Tibial artery (tissue), 4 donors: ENCODE data around the gene ARHGAP28.
"Not testable (repeated sequence)": the region's sequence is repeated elsewhere in the genome, so short reads cannot be mapped to it uniquely, and the experiment has no call there.

Source experiments
- DNase-seq, 2 donors: peaks; one replicate each; pipeline ENCODE4 v3.0.0-alpha.2; 2019
- H3K27ac ChIP-seq, 2 donors: fragments of 200-600 bp; sonication (generic) in 1 of 2; 1 replicate in 1 of 2; 2 replicates in 1 of 2; pipeline ENCODE4 v1.5.1; 2018 to 2019; ENCODE audit warnings: mild to moderate bottlenecking in 1 of 2
- H3K27me3 ChIP-seq, 2 donors: fragments of 200-600 bp; sonication (generic) in 1 of 2; one replicate each; pipeline versions ENCODE4 v1.5.1 to v1.6.0; 2016 to 2019
- H3K36me3 ChIP-seq, 3 donors: fragments of 200-600 bp; sonication (generic) in 2 of 3; one replicate each; pipeline ENCODE4 v1.5.1; 2016 to 2019; ENCODE audit warnings: mild to moderate bottlenecking in 2 of 3
- H3K4me1 ChIP-seq, 4 donors: fragments of 200-600 bp; sonication (generic) in 2 of 4; 1 replicate in 3 of 4; 2 replicates in 1 of 4; pipeline ENCODE4 v1.5.1; 2016 to 2019
- H3K4me3 ChIP-seq, 2 donors: fragments of 200-600 bp; sonication (generic) in 1 of 2; 1 replicate in 1 of 2; 2 replicates in 1 of 2; pipeline ENCODE4 v1.5.1; 2018 to 2019; ENCODE audit warnings: mild to moderate bottlenecking in 2 of 2
- H3K9me3 ChIP-seq, 3 donors: fragments of 200-600 bp; sonication (generic) in 1 of 3; one replicate each; pipeline ENCODE4 v1.5.1; 2016 to 2019
- intact Hi-C: fragments of 100-400 bp; cut with DNase I; formaldehyde crosslinking; loops from one replicate; pipeline ENCODE4 v1.15.0; 2023; ENCODE audit warnings: low total_unique reads
- TF ChIP-seq, protein P1 (sequence below), 2 experiments: fragments of 200-600 bp in 1 of 2; fragments of 450-650 bp in 1 of 2; IDR thresholded peaks; one replicate each; pipeline ENCODE4 v1.5.1; 2017 to 2019; ENCODE audit warnings: antibody characterized with exemption in 2 of 2, mild to moderate bottlenecking in 1 of 2, moderate library complexity in 1 of 2

Gene ARHGAP28

DNA sequence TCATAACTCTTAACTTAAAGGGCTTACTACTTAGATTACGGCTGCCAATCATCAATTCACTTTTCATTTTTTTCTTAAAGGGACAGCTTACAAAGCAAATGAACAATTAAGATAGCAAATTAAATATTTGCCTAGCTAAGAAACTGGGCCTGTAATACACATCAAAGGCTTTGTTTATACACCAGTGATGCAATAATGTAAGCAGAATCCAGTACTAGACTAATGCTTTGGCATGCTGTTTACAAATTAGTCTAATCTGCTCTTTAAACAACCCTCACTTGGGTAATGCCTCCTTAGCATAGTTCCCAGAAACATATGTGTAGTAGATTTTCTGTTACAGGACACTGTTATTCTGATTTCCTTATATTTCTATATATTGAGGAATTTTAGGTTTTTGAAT, 105.8 kb downstream of the ARHGAP28 start:
- H3K4me3 ChIP-seq = no peak overlapping the region
- TF ChIP-seq, protein P1, sequence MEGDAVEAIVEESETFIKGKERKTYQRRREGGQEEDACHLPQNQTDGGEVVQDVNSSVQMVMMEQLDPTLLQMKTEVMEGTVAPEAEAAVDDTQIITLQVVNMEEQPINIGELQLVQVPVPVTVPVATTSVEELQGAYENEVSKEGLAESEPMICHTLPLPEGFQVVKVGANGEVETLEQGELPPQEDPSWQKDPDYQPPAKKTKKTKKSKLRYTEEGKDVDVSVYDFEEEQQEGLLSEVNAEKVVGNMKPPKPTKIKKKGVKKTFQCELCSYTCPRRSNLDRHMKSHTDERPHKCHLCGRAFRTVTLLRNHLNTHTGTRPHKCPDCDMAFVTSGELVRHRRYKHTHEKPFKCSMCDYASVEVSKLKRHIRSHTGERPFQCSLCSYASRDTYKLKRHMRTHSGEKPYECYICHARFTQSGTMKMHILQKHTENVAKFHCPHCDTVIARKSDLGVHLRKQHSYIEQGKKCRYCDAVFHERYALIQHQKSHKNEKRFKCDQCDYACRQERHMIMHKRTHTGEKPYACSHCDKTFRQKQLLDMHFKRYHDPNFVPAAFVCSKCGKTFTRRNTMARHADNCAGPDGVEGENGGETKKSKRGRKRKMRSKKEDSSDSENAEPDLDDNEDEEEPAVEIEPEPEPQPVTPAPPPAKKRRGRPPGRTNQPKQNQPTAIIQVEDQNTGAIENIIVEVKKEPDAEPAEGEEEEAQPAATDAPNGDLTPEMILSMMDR (IDR thresholded peaks at IDR 0.05) = no peak
- no peak overlapping the region for H3K27ac ChIP-seq
- no peaks in the 10 kb centered on the region for H3K9me3 ChIP-seq
- H3K4me1 ChIP-seq = no peaks in the 10 kb centered on the region
- no peak for DNase-seq
- no peaks in the 10 kb centered on the region for H3K27me3 ChIP-seq
- intact Hi-C loops = no loop called here
- no peaks in the 10 kb centered on the region for H3K36me3 ChIP-seq

DNA sequence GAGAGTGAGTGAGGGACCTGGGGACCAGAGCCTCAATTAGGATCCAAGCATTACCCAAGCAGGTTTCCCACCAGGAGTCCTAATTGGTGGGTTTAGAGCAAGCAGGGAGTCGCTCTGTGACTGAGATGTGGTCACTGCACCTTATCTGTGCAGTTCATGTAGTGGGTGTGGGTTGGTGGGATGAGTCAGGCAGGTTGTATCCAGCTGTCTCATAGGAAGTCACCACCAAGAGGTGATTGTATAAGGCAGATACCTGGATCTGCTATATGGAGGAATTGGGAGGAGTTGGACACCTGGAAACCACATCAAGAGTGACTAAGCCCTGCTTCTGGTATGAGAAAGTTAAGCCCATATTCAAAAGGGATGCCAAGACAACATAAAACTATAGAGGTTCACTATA, 106.8 kb downstream of the ARHGAP28 start:
- Histone ChIP-seq H3K9me3 (no peaks in the 10 kb centered on the region), H3K27ac (no peak overlapping the region), H3K36me3 (no peaks in the 10 kb centered on the region), H3K4me3 (no peak overlapping the region), H3K4me1 (no peaks in the 10 kb centered on the region), H3K27me3 (no peaks in the 10 kb centered on the region)
- intact Hi-C loops = no loop called here
- TF ChIP-seq, protein P1 (IDR thresholded peaks at IDR 0.05) = no peak
- no peak for DNase-seq

DNA sequence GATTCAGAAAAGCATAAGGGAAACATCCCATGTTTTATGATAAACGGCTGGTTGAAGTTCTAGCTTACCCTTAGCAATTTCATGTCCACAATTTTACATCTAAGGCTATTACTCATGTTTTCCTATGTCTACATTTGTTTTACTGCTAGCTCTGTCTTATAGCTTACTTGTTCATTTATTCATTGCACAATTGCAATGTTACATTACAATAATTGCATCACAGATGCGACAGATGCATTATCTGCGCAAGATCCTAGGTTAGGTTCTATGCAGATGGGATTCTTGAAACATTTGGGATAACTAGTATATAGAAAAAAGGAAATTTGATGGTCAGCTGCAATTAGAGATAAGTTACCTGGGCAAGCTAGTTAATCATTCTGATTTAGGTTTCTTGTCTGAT, 108.4 kb downstream of the ARHGAP28 start:
- H3K27ac ChIP-seq = no peak overlapping the region
- DNase-seq = no peak
- no peaks in the 10 kb centered on the region for H3K9me3 ChIP-seq
- TF ChIP-seq, protein P1 (IDR thresholded peaks at IDR 0.05) = no peak
- no peaks in the 10 kb centered on the region for H3K4me1 ChIP-seq
- H3K27me3 ChIP-seq = no peaks in the 10 kb centered on the region
- no peaks in the 10 kb centered on the region for H3K36me3 ChIP-seq
- no peak overlapping the region for H3K4me3 ChIP-seq
- intact Hi-C loops = no loop called here

DNA sequence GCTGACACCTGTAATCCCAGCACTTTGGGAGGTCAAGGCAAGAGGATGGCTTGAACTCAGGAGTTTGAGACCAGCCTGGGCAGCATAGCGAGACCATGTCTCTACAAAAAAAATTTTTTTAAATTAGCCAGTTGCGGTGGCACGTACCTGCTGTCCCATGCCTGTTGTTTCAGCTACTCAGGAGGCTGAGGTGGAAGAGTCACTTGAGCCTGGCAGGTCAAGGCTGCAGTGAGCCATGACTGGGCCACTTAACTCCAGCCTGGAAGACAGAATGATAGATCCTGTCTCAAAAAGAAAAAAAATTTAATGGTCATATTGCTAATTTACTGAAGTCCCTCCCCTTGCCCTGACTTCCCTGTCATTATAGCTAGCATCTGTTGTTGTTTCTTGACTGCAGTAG, 112.6 kb downstream of the ARHGAP28 start:
- TF ChIP-seq, protein P1 (IDR thresholded peaks at IDR 0.05) = no peak

DNA sequence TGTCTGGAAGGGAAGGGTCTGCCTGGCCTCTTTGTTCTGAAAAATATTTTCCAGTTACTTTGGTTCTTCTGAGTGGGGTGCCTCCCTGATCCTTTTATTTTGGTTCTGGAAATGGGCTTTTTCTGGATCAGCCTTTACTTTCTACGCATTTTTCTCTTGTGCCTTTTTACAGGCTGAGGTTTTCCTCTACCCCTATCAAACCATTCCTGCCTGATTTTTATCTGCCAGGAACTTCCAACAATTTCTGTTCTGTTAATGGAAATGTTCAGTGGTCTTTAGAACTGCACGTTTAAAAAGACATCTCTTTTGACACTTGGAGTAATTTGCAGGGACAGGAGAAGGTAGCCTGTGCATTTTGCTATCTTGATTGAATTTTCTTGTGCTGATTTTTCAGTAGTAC, 113.8 kb downstream of the ARHGAP28 start:
- Histone ChIP-seq H3K36me3 (no peaks in the 10 kb centered on the region), H3K9me3 (no peaks in the 10 kb centered on the region), H3K27me3 (no peaks in the 10 kb centered on the region), H3K4me3 (no peak overlapping the region), H3K27ac (no peak overlapping the region), H3K4me1 (no peaks in the 10 kb centered on the region)
- TF ChIP-seq, protein P1 (IDR thresholded peaks at IDR 0.05) = no peak
- intact Hi-C loops = no loop called here
- DNase-seq = no peak

More for the DNA sequence above, 112.6 kb downstream of the ARHGAP28 start:
- Histone ChIP-seq H3K36me3 (no peaks in the 10 kb centered on the region), H3K9me3 (no peaks in the 10 kb centered on the region), H3K4me3 (no peak overlapping the region), H3K4me1 (no peaks in the 10 kb centered on the region), H3K27me3 (no peaks in the 10 kb centered on the region), H3K27ac (no peak overlapping the region)
- DNase-seq = no peak
- intact Hi-C loops = no loop called here

DNA sequence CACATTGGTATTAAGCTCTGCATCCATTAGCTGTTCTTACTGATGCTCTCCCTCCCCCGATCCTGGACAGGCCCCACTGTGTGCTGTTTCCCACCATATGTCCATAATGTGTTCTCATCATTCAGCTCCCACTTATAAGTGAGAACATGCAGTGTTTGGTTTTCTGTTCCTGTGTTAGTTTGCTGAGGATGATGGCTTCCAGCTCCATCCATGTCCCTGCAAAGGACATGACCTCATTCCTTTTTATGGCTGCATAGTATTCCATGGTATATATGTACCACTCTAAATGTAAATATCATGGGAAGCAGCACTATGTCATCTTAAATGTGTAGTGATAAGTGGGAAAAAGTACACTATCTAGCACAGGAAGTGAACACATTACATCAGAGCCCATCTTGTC, 116.0 kb downstream of the ARHGAP28 start:
- H3K4me1 ChIP-seq, H3K4me3 ChIP-seq, H3K36me3 ChIP-seq, H3K27me3 ChIP-seq, H3K27ac ChIP-seq, intact Hi-C loops, H3K9me3 ChIP-seq, DNase-seq: not testable (repeated sequence)
